ENCODE measurements around the gene JARID2. TPM values are rescaled to one million over a fixed set of nuclear protein-coding genes. Genes with fewer than 3 reads are reported as not detected.

JARID2 gene
- total RNA-seq, 1 experiment from 2014 or later: 6.0 TPM

- ATAC-seq (no peak), DNase-seq (ENCODE audit: low read depth, low spot score) (no peak)
- in situ Hi-C loops (cut with HindIII; ENCODE audit: low pct_unique_long_range_greater_than_20kb, low sequenced_read_pairs) (no loop called here), intact Hi-C loops (cut with micrococcal nuclease; ENCODE audit: unreplicated experiment) (no loop called here)
- TF ChIP-seq CTCF (IDR thresholded peaks at IDR 0.05) (no peak), TCF7L2 (IDR thresholded peaks at IDR 0.05; ENCODE audit: low read depth, low read length) (no peak), REST (IDR thresholded peaks at IDR 0.05; ENCODE audit: insufficient read depth in 1 of 2, low read depth in 2 of 2, low read length in 1 of 2) (no peak), POLR2AphosphoS5 (IDR thresholded peaks at IDR 0.05; ENCODE audit: low read depth, low read length) (no peak), SIN3A (IDR thresholded peaks at IDR 0.05; ENCODE audit: borderline replicate concordance, insufficient read depth, low read depth, low read length) (no peak)
- H3K27me3 ChIP-seq (ENCODE audit: control insufficient read depth, insufficient read depth, low read length): no peaks in the 10 kb centered on the region
- ChIA-PET CTCF (no interaction called here), POLR2A (interaction anchor here (0.5 kb wide), 1 partner anchor 342 kb away, joined by 7 read pairs; no protein-coding TSS in a partner anchor)
- no TSS peak for BruUV-seq (replicated peaks)
- no peak overlapping the region for H3K27ac ChIP-seq (ENCODE audit: low read length)
- H3K4me3 ChIP-seq (ENCODE audit: low read depth in 2 of 2, low read length in 2 of 2): no peak overlapping the region
- no peaks in the 10 kb centered on the region for H3K36me3 ChIP-seq (ENCODE audit: control insufficient read depth, insufficient read depth, low read length)
- no peaks in the 10 kb centered on the region for H3K9me3 ChIP-seq (ENCODE audit: control insufficient read depth, insufficient read depth, low read depth, low read length)
- peaks cover 21% of the 10 kb centered on the region for H3K4me1 ChIP-seq (ENCODE audit: control insufficient read depth, insufficient read depth, low read length)
These were observed 157.4 kb downstream of the JARID2 start for GRCh38 chr6:15403094-15403755.

GRCh38 chr6:15404685-15404980 is 158.8 kb downstream of the JARID2 start:
- Histone ChIP-seq H3K9me3 (ENCODE audit: control insufficient read depth, insufficient read depth, low read depth, low read length) (no peaks in the 10 kb centered on the region), H3K27ac (ENCODE audit: low read length) (no peak overlapping the region), H3K36me3 (ENCODE audit: control insufficient read depth, insufficient read depth, low read length) (no peaks in the 10 kb centered on the region), H3K4me1 (ENCODE audit: control insufficient read depth, insufficient read depth, low read length) (peaks cover 17% of the 10 kb centered on the region), H3K27me3 (ENCODE audit: control insufficient read depth, insufficient read depth, low read length) (no peaks in the 10 kb centered on the region), H3K4me3 (ENCODE audit: low read depth in 2 of 2, low read length in 2 of 2) (no peak overlapping the region)
- ChIA-PET POLR2A (no interaction called here), CTCF (no interaction called here)
- DNase-seq (ENCODE audit: low read depth, low spot score) (no peak), ATAC-seq (no peak)
- in situ Hi-C loops (cut with HindIII; ENCODE audit: low pct_unique_long_range_greater_than_20kb, low sequenced_read_pairs): no loop called here
- TF ChIP-seq TCF7L2 (IDR thresholded peaks at IDR 0.05; ENCODE audit: low read depth, low read length): no peak
- no peak for TF ChIP-seq CTCF (IDR thresholded peaks at IDR 0.05)
- no peak for TF ChIP-seq REST (IDR thresholded peaks at IDR 0.05; ENCODE audit: insufficient read depth in 1 of 2, low read depth in 2 of 2, low read length in 1 of 2)
- TF ChIP-seq POLR2AphosphoS5 (IDR thresholded peaks at IDR 0.05; ENCODE audit: low read depth, low read length): no peak
- TF ChIP-seq SIN3A (IDR thresholded peaks at IDR 0.05; ENCODE audit: borderline replicate concordance, insufficient read depth, low read depth, low read length): no peak
- intact Hi-C loops (cut with micrococcal nuclease; ENCODE audit: unreplicated experiment): no loop called here
- no TSS peak for BruUV-seq (replicated peaks)
